LNCaP clone FGC (cell line): ENCODE data around the gene S100A1.
"Not testable (repeated sequence)": the region's sequence is repeated elsewhere in the genome, so short reads cannot be mapped to it uniquely, and the experiment has no call there.

Source experiments
- DNase-seq: peaks from one replicate; pipeline ENCODE4 v3.0.0-alpha.2; 2011; ENCODE audit warnings: low read depth
- H3K4me3 ChIP-seq: 2 replicates; pipeline ENCODE4 v1.5.1; 2011; ENCODE audit warnings: mild to moderate bottlenecking, low read depth, low read length, control low read depth
- CTCF ChIP-seq: IDR thresholded peaks from 2 replicates; pipeline ENCODE4 v1.5.1; 2012; ENCODE audit warnings: mild to moderate bottlenecking; ENCODE audit not compliant: control insufficient read depth, insufficient read depth; ENCODE audit errors: extremely low read depth

Gene S100A1

GRCh38 chr1:153627715-153628626, at the start of gene S100A1:
Gene S100A1, plus strand, starts transcription at chr1:153628434. Its CDS starts 2,088 bp downstream, at chr1:153630522.
- DNase-seq = no peak
- TF ChIP-seq CTCF = no peak
- H3K4me3 ChIP-seq = peak within 1 kb of the TSS; percentile 50

GRCh38 chr1:153578490-153578889, 49.7 kb upstream of the S100A1 start:
- TF ChIP-seq CTCF = no peak
- DNase-seq = no peak
- H3K4me3 ChIP-seq = no peak overlapping the region

DNA sequence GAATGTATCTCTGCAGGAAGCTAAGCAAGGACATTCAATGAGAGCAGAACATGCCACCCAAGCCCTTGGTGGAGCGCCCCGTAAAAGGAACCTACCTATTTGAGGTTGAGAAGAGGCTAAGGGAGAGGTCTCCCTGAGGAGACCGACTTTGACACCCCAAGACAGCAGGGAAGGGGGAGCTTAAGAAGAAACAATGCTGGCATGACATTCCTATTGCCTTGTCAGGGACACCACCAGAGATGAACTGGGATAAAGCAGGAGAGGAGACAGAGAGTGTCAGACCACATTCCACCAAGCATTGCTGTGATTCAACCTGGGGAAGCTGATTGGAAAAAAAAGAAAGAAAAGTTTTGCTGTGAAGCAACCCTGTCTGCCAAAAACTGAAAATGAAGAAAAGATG, 49.3 kb upstream of the S100A1 start:
- no peak for DNase-seq
- TF ChIP-seq CTCF = no peak
- no peak overlapping the region for H3K4me3 ChIP-seq

GRCh38 chr1:153582836-153583235, 45.4 kb upstream of the S100A1 start:
- not testable (repeated sequence) for DNase-seq, H3K4me3 ChIP-seq

GRCh38 chr1:153583514-153583913, 44.7 kb upstream of the S100A1 start:
- not testable (repeated sequence) for DNase-seq, H3K4me3 ChIP-seq

DNA sequence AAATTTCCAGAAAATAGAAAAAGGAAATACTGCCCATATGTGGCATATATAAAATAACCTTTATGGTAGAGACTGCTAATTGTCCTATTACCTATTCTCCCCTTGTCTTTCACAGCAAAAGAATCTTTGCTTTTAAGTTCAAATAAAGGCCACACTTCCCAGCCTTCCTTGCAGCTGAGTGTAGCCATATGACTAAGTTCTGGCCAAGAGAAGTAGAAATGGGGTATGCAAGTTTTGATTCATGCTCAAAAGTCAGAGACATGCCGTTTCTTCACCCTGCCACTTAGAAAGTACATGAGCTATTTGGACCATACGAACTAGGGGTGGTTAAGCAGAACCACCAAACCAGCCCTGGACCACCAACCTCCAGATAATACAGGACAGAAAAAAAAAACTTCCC, 44.3 kb upstream of the S100A1 start:
- no peak overlapping the region for H3K4me3 ChIP-seq
- TF ChIP-seq CTCF = no peak
- DNase-seq = no peak

DNA sequence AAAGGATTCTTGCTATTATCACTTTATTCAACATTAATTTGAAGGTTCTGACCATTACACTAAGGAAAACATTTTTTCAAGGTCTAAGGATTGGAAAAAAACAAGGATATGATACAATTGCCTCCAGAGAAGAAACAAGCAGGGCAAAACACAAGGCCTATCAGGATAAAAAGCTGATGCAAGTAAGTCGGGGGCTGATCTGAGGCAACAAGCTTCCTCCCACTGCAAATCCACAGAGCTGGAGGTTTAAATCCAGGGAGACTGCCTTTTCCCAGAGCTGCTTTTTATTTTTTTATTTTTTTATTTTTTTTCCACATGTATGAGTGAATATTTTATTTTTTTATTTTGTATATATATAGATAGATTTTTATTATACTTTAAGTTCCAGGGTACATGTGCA, 43.2 kb upstream of the S100A1 start:
- H3K4me3 ChIP-seq = no peak overlapping the region
- no peak for DNase-seq
- TF ChIP-seq CTCF = no peak

DNA sequence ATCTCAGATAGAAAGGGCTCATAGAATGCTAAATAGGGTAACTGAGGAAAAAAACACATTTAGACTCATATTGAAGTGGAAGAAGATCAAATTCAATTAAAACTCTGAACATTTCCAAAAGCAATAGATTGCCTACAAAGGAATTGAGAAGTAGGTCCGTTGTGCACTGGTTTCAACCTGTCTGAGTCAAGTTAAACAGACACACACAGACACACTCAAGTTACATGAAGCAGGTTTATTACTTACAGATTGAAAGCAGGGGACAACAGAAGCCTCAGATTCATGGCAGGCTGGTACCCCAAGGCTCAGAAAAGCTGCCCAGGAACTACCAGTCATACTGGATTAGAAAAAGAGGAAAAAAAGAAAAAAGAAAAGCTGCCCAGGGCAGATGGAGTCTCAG, 41.9 kb upstream of the S100A1 start:
- no peak for TF ChIP-seq CTCF
- no peak overlapping the region for H3K4me3 ChIP-seq
- no peak for DNase-seq
